GM21619 (cell line): ENCODE results near the gene RHBDD1.
"Not testable (repeated sequence)": the region's sequence is repeated elsewhere in the genome, so short reads cannot be mapped to it uniquely, and the experiment has no call there.

ENCODE experiments used
- ATAC-seq: cut with Tn5 transposase; IDR thresholded peaks from one replicate; pipeline ENCODE4 v1.9.1; 2021; ENCODE audit not compliant: unreplicated experiment

The RHBDD1 gene

DNA sequence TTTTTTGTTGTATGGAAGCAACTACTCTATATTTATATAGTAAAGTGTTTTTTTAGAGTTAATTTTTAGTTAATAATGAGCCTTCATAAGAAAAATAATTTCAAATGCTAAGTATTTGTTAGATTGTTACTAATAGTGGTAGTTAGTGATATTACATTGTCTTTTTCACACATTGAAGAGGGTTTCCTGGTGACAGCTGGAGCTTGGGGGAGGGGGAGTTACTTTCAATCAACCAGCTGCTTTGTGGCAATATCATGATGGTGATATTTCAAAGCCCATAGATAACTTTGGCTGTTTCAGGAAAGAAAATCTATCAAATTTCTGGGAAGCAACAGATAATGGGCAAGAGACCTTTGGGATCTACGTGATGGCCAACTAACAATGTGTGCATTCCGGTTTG is 4.1 kb downstream of the RHBDD1 start:
- ATAC-seq = no peak

DNA sequence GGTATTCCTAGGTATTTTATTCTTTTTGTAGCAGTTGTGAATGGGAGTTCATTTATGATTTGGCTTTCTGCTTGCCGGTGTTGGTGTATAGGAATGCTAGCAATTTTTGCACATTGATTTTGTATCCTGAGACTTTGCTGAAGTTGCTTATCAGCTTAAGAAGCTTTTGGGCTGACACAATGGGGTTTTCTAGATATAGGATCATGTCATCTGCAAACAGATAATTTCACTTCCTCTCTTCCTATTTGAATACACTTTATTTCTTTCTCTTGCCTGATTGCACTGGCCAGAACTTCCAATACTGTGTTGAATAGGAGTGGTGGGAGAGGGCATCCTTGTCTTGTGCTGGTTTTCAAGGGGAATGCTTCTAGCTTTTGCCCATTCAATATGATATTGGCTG is 7.1 kb downstream of the RHBDD1 start:
- not testable (repeated sequence) for ATAC-seq

DNA sequence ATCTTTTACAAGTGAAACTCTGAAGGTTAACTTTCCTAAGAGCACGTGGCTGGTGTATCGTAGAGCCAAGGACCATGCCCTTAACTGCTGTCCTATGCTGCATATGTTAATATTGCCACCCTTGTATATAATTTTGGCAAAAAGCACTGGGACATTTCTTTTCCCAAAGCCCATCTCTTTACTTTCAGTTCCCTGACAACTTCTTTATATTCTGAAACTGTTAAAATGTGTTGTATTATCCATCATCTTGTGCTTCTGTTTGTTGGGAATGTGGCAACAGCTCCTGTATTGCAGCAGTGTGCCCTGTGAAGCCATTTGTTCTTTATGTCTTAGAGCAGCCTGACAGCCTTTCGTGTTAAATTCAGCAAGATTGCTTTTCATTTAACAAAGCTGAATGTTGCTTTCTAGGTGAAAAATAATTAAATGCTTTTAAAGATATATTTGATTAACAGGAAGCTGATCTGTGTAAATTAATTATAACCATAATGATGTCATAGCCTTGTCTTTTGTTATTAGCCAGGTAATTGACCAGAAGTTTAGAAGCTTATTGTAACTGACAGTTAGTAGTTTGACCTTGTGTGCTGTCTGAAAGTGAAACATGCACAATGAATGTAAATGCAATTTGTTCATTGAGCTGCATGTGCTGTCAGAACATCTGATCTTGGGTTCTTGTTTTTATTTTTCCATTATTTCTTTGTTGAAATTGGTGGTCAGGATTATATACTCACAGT is 9.7 kb downstream of the RHBDD1 start:
- ATAC-seq = peak; percentile 68

DNA sequence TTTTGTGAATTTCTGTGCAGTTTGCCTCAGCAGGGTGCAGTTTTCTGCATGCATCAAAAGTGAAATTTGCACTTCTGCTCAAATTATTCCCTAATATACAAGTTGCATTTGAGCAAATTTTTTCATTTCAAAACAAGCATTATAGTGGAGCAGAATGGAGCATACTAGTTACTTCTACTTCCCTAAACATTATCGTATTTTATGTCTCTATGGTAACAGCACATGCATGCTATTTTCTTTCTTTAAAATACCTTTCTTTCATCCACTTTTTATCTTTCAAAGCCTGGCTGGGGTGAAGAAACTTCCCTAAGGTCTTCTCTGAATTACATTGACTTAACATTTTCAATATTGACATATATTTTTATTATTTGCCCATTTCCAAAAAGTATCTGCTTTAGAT is 11.2 kb downstream of the RHBDD1 start:
- no peak for ATAC-seq

DNA sequence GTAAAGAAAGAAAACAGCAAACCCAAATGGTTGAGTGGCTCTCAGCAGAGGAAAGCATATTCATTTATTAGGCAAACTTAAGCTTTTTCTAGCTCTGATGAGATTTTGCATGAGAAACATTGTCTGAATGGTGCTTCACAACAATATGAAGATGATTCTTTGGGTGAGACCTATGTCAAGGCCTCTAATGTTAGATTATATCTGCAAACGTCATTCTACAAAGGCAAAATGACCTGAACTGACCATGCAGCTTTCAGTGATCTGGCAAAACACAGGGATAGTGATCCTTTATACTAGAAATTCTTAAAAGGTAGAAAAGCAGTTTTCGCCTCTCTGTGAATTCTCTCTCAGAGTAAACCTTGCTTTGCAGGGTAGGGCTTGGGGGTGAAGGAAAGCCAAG is 11.7 kb downstream of the RHBDD1 start:
- no peak for ATAC-seq

DNA sequence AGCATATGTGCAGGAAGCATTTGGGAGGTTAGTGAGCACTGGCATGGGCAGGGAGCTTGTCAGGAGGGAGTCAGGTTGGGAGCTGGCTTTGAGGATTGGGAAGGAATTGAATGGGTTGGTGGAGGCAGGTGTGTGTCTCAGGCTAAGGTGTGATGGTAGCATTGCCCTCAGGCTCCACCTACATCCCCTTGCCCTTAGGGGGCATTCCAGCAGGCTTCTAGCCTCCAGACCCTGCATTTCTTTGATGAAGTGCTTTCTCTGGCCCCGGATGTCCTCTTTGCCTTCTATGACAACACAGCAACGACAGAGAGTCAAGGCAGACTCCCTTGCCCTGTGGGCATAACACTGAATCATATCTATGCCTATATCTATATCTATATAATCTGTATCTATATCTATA is 13.5 kb downstream of the RHBDD1 start:
- no peak for ATAC-seq

DNA sequence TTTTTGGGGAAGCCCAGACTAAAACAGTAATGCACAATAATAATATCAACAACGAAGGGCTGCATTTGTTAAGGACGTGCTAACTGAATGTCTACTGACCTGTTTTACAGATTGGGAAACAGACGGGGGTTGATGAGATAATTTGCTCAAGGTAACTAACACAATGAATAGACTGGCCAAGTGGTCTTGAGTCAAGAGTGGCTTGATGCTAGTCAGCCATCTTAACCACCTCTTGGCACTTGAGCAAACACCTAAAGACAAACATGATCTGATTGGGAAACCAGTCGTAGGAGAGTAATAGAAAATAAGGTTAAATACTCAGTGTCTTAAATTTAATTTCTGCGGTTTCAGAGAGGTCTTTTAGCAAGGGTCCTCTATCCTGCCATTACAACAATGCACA is 14.2 kb downstream of the RHBDD1 start:
- no peak for ATAC-seq

DNA sequence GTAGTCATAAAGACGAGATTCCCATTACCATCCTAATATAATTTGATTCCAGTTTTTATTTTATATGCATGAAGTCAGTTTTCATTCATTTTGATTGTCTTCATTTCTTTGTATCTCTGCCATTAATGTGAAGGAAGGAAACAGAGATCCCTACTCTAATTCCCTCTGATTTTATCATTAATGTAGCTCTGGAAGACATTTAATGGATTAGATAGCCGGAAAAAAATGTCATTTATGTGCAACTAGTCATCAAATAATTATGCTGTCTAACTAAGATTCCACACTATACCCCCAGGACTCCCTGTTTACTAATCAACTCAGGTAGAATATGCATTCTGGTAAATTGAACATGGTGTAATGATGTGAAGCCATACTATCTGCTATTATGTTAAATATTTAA is 19.9 kb downstream of the RHBDD1 start:
- no peak for ATAC-seq

DNA sequence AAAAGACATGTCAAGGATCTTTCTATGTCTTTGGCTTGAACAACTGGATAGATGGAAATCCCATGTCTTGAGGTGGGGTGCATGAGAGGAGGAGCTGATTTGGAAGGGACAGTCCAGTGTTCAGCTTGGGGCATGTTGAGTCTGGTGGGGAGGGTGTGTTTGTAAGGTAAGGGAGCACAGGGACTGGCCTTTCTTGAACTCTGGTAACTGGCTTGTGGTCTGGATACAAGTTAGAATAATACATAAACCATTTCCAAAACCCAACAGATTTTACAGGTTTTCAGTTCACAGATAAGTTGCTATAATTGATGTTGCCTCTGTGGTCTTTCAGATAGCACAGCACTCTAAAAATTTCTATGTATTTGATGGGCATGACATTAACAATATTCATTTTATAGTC is 24.2 kb downstream of the RHBDD1 start:
- ATAC-seq = peak; percentile 56

DNA sequence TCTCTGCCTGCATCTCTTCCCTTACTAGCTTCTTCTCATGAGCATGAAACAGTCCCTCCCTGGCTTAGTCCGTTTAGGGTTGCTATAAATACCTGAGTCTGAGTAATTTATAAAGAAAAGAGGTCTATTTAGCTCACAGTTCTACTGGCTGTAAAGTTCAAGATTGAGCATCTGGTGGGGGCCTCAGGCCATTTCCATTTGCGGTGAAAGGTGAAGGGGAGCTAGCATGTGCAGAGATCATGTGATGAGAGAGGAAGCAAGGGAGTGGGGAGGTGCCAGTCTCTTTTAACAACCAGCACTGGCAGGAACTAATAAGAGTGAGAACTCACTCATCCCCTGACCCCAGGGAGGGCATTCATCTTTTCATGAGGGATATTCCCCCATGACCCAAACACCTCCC is 26.8 kb downstream of the RHBDD1 start:
- ATAC-seq = peak; percentile 65

DNA sequence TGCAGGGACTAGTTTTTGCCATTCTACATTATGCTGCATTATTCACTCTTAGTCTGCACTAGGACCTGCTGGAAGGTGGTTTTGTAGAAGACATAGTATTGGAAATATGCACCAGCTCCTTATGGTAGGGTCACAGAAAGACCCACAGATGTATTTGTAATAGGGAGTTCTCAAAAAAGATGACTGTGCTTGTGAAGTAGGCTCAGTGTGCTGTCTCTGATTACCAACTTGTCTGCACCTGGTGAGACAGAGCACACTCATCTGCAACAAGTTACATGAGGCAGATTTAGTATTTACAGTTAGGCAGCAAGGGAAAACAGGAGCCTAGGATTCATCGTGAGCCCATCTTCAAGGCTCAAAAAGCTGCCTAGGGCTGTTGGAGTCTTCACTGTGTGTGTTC is 29.4 kb downstream of the RHBDD1 start:
- no peak for ATAC-seq

DNA sequence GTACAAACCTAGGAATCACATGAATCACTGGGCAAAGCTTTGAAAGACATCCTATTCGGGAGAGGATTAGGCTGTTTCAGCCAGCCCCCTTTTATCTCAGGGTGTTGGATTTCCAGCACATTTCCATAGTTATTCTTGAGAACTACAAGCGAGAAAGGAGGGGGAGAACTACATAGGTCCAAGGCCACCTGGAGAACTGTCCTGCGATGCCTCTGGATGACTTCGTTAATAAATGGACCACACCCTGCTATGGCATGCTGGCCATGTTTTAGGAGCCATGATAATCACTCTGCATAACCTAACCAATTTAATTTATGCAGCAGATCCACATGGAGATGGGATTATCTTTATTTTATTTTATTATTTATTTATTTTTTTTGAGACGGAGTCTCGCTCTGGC is 29.9 kb downstream of the RHBDD1 start:
- no peak for ATAC-seq

DNA sequence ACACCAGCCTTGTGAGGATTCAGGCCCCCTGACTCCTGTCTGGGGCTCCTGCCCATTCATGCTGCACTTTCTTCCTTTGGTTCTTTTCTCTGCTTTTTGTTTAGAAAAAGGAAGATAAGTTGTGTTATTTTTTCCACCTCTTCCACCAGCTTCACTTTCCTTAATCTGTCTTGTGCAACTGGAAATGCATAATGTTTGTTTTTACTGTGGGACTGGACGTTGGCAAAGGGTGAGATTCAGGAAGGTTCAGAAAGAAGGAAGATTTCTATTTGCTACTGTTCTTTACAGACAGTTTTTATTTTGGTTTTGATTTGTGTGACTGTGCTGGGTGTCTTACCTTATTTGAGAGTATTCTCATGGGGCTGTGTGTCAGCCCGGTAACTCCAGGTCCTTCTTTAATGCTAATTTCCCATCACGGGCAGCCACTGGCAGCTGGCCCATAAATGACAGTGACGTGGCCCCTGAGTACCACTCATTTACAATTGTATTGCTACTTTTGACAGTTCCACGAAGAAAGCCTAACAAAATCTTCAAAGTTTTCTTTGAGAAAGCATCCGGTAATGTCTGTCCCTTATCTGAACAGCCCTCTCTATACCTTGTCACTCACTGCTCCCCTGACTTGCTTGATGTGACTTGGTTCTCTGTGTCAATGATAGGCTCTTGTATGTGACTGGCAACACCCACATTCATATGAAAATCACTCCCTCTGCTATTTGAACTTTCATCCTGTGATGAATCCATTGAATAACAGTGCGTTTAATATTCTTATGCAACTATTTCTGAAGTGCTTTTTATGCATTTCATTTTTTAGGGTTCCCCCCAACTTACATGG is 32.7 kb downstream of the RHBDD1 start:
- ATAC-seq = no peak

DNA sequence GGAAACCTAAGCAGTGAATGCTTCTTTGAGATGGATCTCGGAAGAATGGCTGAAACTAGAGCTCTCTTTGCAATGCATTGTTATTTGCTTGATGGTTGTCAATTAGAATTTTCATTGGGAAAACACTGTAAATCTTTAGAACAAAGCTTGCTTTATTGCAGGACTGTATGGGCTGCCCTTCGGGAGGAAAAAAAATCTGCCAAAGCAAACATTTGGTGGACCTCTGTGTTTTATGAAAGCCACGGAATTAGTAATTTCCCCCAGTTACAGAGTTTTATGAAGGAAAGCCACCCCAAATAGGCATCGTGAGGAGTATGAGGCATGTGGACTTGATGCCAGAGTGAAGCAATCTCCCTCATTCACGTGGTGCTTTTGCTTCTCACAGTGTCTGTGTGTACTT is 33.5 kb downstream of the RHBDD1 start:
- ATAC-seq = no peak

DNA sequence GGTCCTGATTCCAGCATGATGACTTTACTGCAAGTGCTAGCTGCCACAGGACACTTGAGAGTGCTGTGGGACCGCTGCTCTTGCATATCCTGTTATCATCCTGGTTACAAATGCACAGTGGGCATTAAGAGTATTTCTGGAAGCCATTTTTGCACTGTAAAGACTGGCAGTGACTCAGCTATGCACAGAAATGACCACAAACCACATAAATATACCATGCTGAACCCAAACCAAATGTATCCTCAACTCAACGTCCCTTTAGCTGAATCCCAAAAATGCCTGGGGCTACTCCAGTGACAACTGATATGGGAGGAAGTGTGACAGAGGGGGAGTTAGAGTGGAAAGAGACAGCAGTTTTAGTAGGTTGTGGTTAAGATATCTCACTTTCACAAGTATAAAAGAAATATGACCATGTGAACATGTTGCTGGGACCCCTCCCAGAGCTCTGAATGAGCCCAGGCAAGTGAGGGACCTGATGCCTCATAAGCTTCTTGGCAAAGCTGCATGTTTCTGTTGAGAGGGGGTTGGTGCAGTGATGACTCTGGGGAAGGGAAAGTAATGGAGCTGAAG is 37.3 kb downstream of the RHBDD1 start:
- peak; percentile 45 for ATAC-seq

DNA sequence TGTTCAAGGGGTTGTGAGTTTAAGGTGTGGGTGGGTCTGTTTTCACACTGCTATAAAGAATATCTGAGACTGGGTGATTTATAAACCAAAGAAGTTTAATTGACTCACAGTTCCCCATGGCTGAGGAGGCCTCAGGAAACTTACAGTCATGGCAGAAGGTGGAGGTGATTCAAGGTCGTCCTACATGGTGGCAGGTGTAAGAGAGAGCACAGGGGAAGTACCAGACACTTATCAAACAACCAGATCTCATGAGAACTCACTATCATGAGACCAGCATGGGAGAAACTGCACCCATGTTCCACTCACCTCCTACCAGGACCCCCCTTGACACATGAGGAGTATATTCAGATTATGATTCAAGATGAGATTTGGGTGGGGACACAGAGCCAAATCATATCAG is 38.0 kb downstream of the RHBDD1 start:
- peak; percentile 2 for ATAC-seq

DNA sequence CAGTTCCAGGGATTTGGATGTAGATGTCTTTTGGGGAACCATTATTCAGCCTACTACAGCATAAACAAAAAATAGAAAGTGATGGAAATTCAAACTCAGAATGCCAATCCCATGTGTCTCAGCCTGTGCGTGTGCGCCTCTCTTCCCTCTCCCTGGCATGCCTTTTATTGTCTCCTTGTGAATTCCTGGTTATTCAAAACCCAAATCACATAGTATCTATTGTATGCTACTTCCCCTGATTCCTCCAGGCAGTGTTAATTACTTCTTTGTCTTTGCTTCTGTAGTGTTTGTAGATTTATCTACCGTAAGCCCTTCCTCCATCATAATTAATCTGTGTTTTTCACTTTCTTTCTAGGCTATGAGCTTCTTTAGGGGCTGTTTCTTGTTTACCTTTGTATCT is 38.9 kb downstream of the RHBDD1 start:
- ATAC-seq = no peak

DNA sequence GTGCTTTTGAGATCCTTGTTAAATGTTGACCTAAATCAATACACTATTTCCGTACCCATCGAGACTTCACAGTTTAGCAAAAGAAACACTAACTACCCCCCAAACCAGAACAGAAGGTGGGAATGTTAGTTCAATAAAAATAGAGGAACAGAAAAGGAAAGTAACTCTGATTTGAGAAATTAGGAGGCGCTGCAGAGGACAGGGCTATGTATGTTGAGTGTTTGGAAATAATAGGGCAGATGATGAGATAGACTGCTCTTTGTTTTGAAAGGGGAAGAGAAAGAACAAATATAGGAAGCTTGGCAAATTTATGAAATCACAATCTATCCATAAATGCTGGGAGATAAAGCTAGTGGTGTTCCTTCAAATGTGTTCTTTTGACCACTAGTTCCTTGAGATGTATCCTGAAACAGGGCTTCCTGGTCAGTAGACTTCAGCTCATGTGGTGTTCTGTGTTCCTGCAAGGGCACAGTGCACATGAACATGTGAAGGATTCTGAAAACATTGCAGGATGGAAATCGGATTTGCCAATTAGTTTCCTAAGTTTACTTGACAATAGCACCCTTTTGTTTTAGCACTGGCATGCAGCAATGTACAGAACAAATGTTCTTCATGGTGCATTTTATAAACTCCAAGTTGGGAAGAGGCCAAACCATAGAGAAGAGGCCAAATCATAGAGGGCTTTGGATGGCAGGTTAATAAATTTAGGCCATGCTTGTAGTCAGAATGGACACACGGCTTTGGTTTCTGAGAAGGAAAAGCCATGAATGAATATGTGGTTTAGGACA is 39.8 kb downstream of the RHBDD1 start:
- peak; percentile 71 for ATAC-seq

DNA sequence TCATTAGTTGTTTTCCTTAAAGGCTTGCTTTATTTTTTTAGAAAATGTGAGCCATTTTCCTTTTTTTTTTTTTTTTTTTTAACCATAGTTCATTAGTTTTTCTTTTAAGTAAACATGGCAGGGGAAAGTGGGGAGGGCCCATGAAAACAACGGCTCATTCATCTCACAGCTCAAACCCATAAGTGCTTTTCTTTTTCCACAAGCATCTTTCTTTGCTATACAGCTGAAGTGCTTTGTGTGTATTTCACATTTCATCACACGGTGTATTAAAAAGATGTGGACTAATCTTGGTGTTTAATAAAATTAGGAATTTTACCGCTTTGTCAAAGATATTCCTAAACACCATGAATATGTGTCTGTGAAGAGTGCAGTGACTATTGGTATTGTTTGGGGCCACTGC is 41.6 kb downstream of the RHBDD1 start:
- no peak for ATAC-seq

DNA sequence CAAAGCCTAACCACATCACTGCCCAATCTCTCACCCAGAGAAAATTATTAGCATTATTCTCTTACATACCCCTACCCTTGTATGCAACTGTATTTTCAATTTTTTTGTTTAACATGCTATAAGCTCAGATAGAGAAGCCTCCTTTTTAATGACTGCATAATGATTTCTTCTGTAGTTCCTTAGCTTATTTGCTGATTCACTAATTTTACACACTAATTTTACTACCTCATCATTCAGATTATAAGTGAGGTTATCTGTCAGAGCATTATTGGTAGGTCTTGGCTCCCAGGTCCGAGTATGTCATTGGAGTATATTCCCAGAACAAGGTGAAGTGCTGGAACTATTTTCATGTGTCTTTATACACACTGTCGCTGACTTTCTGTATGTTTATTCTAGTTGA is 45.4 kb downstream of the RHBDD1 start:
- ATAC-seq = no peak

DNA sequence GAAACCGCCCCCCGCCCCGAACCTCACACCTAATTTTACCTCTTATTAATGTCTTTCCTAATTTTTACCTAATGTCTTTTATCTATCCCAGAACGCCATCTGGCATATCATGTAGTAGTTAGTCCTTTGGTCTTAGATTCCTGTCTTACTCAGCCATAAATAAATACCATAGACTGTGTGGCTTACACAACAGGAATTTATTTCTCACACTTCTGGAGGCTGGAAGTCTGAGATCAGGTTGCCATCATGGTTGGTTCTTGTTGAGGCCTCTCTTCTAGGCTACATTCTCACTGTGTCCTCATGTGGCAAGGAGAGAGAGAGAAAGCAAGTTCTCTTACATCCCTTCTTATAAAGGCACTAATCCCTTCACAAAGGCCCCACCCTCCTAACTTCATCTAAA is 46.8 kb downstream of the RHBDD1 start:
- no peak for ATAC-seq
